Keratinocyte (primary cell): ENCODE data around the gene PAX2. TPM values are rescaled to one million over a fixed set of nuclear protein-coding genes. Genes with fewer than 3 reads are reported as not detected.

Experiments used
- DNase-seq: peaks from one replicate; pipeline ENCODE4 v3.0.0-alpha.2; 2011; ENCODE audit warnings: low read depth, missing footprints, low spot score
- FAIRE-seq: peaks from 2 replicates; lab custom pipeline; 2011; peaks lifted over from hg19 to GRCh38; lab: Jason Lieb, UNC
- H2AFZ ChIP-seq: 2 replicates; pipeline ENCODE4 v1.6.0; 2012; ENCODE audit warnings: low read length, control low read depth, inconsistent platforms; ENCODE audit not compliant: control insufficient read depth
- H3K27ac ChIP-seq: 2 replicates; pipeline ENCODE4 v1.5.1; 2011; ENCODE audit warnings: low read length; ENCODE audit not compliant: control insufficient read depth, insufficient read depth
- H3K27me3 ChIP-seq: 3 replicates; pipeline ENCODE4 v1.6.0; 2011; ENCODE audit warnings: low read length; ENCODE audit not compliant: control insufficient read depth, insufficient read depth; ENCODE audit errors: extremely low read depth
- H3K36me3 ChIP-seq, 2 experiments: 2 replicates in 1 of 2; 3 replicates in 1 of 2; pipeline ENCODE4 v1.5.1; 2011; ENCODE audit warnings: low read length in 2 of 2, mild to moderate bottlenecking in 1 of 2; ENCODE audit not compliant: control insufficient read depth in 2 of 2, insufficient read depth in 2 of 2; ENCODE audit errors: extremely low read depth in 1 of 2
- H3K4me1 ChIP-seq: 3 replicates; pipeline ENCODE4 v1.5.1; 2011; ENCODE audit warnings: low read length; ENCODE audit not compliant: control insufficient read depth, insufficient read depth; ENCODE audit errors: extremely low read depth
- H3K4me2 ChIP-seq: 3 replicates; pipeline ENCODE4 v1.6.0; 2011; ENCODE audit warnings: low read depth, low read length; ENCODE audit not compliant: control insufficient read depth, insufficient read depth; ENCODE audit errors: extremely low read depth
- H3K4me3 ChIP-seq, 3 experiments: fragments of 200-600 bp in 1 of 3; sonication (generic) in 1 of 3; 2 replicates in 2 of 3; 3 replicates in 1 of 3; pipeline ENCODE4 v1.5.1; 2011 to 2016; ENCODE audit warnings: low read length in 3 of 3, mild to moderate bottlenecking in 3 of 3, control low read depth in 2 of 3, inconsistent platforms in 1 of 3, low read depth in 1 of 3, mixed read lengths in 1 of 3, mixed run types in 1 of 3, moderate library complexity in 1 of 3; ENCODE audit not compliant: control insufficient read depth in 2 of 3, insufficient read depth in 2 of 3; ENCODE audit errors: extremely low read depth in 1 of 3
- H3K79me2 ChIP-seq: 2 replicates; pipeline ENCODE4 v1.6.0; 2012; ENCODE audit warnings: low read length; ENCODE audit not compliant: control insufficient read depth, insufficient read depth
- H3K9ac ChIP-seq: 3 replicates; pipeline ENCODE4 v1.6.0; 2011; ENCODE audit warnings: low read length; ENCODE audit not compliant: control insufficient read depth, insufficient read depth; ENCODE audit errors: extremely low read depth
- H3K9me1 ChIP-seq: 3 replicates; pipeline ENCODE4 v1.6.0; 2011; ENCODE audit warnings: low read length; ENCODE audit not compliant: control insufficient read depth, insufficient read depth; ENCODE audit errors: extremely low read depth
- H3K9me3 ChIP-seq: 2 replicates; pipeline ENCODE4 v1.5.1; 2012; ENCODE audit warnings: low read depth, low read length; ENCODE audit not compliant: control insufficient read depth
- H4K20me1 ChIP-seq: 3 replicates; pipeline ENCODE4 v1.6.0; 2011; ENCODE audit warnings: low read length; ENCODE audit not compliant: control insufficient read depth, insufficient read depth; ENCODE audit errors: extremely low read depth
- CTCF ChIP-seq, 3 experiments: IDR thresholded peaks in 1 of 3; conservative IDR thresholded peaks in 1 of 3; optimal IDR thresholded peaks in 1 of 3; 2 replicates in 2 of 3; 3 replicates in 1 of 3; pipeline versions ENCODE3 to v1.5.1; 2011; ENCODE audit warnings: low read length in 3 of 3, mild to moderate bottlenecking in 3 of 3, moderate library complexity in 2 of 3, control low read depth in 1 of 3, inconsistent platforms in 1 of 3; ENCODE audit not compliant: insufficient read depth in 2 of 3; ENCODE audit errors: extremely low read depth in 1 of 3
- EZH2 ChIP-seq: IDR thresholded peaks from one replicate; pipeline ENCODE4 v1.6.1; 2012; ENCODE audit warnings: inconsistent platforms, mild to moderate bottlenecking, low read length, moderate library complexity
- dilution Hi-C: fragments of 300-500 bp; cut with MboI; formaldehyde crosslinking; loops from one replicate; pipeline ENCODE4 v1.7.0; 2020; ENCODE audit warnings: low sequenced_read_pairs; ENCODE audit not compliant: extremely low pct_ligation_motif_present
- polyA plus RNA-seq, 5 experiments: library from polyadenylated mRNA; depleted of rRNA in 3 of 5; stranded (reverse) in 3 of 5; stranded (forward) in 1 of 5; unstranded in 1 of 5; fragments of >200 nt; gene quantifications; 1 replicate in 1 of 5; 2 replicates in 3 of 5; 3 replicates in 1 of 5; pipeline versions ENCODE4 v1.2.1 to v1.2.3, GENCODE V29; 2011 to 2012; ENCODE audit warnings: missing spikeins in 2 of 5, low read depth in 1 of 5, low replicate concordance in 1 of 5

The PAX2 gene
- polyA plus RNA-seq, 1 donor (not counting 4 experiments of a cell fraction or from before 2014, with no cell fraction given): not detected

- dilution Hi-C loops: no loop called here
- H3K79me2 ChIP-seq: no peaks in the 10 kb centered on the region
- no peaks in the 10 kb centered on the region for H3K9me1 ChIP-seq
- no peaks in the 10 kb centered on the region for H3K9me3 ChIP-seq
- H4K20me1 ChIP-seq: no peaks in the 10 kb centered on the region
- FAIRE-seq (no peak), DNase-seq (no peak)
- no peak overlapping the region for H2AFZ ChIP-seq
- H3K27me3 ChIP-seq: peaks cover 23% of the 10 kb centered on the region
- no peak overlapping the region for H3K4me2 ChIP-seq
- no peaks in the 10 kb centered on the region for H3K36me3 ChIP-seq
- no peak overlapping the region for H3K9ac ChIP-seq
- no peak overlapping the region for H3K27ac ChIP-seq
- TF ChIP-seq CTCF (optimal IDR thresholded peaks at IDR 0.05 in 1 of 3, IDR thresholded peaks at IDR 0.05 in 1 of 3, conservative IDR thresholded peaks at IDR 0.05 in 1 of 3; ENCODE audit: extremely low read depth in 1 of 3, insufficient read depth in 2 of 3, low read length in 3 of 3): no peak
- TF ChIP-seq EZH2: no peak
- H3K4me3 ChIP-seq: no peak overlapping the region
- no peaks in the 10 kb centered on the region for H3K4me1 ChIP-seq
These were observed 93.6 kb downstream of the PAX2 start for GRCh38 chr10:100838986-100839385.

GRCh38 chr10:100841528-100841927, 96.1 kb downstream of the PAX2 start:
- dilution Hi-C loops: no loop called here
- Histone ChIP-seq H3K27ac (no peak overlapping the region), H3K27me3 (peaks cover 9% of the 10 kb centered on the region), H3K9ac (no peak overlapping the region), H3K79me2 (no peaks in the 10 kb centered on the region), H3K4me2 (no peak overlapping the region), H3K36me3 (no peaks in the 10 kb centered on the region), H3K9me3 (no peaks in the 10 kb centered on the region), H3K4me1 (no peaks in the 10 kb centered on the region), H3K4me3 (no peak overlapping the region), H2AFZ (no peak overlapping the region), H4K20me1 (no peaks in the 10 kb centered on the region), H3K9me1 (no peaks in the 10 kb centered on the region)
- TF ChIP-seq CTCF (optimal IDR thresholded peaks at IDR 0.05 in 1 of 3, IDR thresholded peaks at IDR 0.05 in 1 of 3, conservative IDR thresholded peaks at IDR 0.05 in 1 of 3; ENCODE audit: extremely low read depth in 1 of 3, insufficient read depth in 2 of 3, low read length in 3 of 3): no peak
- TF ChIP-seq EZH2: no peak
- DNase-seq: no peak
- FAIRE-seq: no peak
